GM19025 (cell line): ENCODE data around the gene ATP5F1A.
"Not testable (repeated sequence)": the region's sequence is repeated elsewhere in the genome, so short reads cannot be mapped to it uniquely, and the experiment has no call there.

Source experiments
- ATAC-seq: cut with Tn5 transposase; IDR thresholded peaks from one replicate; pipeline ENCODE4 v1.9.1; 2021; ENCODE audit warnings: mild to moderate bottlenecking, low read depth, moderate library complexity; ENCODE audit not compliant: unreplicated experiment

Gene ATP5F1A

DNA sequence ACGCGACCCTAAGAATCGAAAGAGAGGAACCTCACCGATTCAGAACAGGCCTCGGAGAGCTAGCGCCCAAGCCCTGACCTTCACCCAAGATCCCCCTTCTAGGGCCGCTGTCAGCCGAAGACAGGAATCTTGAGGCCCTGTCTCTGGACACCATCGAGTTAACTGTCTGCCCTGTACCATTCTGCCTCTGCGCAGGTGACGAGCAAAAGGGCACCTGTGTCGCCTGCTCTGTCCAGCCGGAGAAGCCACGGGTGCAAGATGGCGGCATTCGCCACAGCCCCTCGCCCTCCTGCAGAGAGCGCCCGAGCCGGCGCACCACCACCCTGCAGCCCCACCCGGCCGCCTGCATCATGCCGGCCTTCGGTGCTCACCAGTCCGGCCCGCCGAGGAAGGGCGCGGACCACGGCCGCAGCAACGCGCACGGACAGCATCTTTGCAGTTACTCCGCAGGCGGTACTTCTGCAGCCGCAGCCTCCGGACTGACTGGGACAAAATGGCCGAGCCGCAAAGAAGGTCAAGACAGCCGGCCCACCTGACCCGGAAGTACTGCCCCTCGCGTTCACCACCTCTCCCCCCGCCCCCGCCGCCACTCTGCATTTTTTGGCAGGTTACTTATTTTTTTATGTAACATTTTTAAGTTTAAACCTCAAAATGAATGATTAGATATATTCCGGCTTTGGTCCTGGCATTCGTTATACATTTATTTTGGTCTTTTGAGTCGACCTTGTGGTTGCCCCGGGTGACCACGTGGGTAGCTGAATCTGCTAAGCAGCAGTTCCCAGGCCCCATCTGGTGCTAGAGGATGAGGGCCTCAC is at the start of gene ATP5F1A:
Gene ATP5F1A (minus strand): TSS at position 496 of the 815 bp plus-strand sequence. CDS start 65 bp downstream, at position 431.
- ATAC-seq, result peak; percentile 79

DNA sequence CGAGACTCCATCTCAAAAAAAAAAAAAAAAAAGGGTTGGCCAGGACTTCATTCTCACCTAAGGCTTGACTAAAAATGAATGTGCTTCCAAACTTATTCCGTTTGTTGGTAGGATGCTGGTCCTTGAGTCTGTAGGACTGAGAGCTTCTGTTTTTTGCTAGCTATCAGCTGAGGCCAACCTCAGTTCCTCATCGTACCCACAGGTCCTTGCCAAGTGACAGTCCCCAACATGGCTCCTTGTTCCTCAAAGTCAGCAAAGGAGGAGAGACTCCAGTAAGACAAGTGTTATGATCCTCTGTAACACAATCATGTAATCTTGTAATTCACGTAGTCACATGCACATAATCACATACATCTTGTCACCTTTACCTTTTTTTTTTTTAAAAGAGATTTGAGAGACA is 43.1 kb upstream of the ATP5F1A start:
- no peak for ATAC-seq

DNA sequence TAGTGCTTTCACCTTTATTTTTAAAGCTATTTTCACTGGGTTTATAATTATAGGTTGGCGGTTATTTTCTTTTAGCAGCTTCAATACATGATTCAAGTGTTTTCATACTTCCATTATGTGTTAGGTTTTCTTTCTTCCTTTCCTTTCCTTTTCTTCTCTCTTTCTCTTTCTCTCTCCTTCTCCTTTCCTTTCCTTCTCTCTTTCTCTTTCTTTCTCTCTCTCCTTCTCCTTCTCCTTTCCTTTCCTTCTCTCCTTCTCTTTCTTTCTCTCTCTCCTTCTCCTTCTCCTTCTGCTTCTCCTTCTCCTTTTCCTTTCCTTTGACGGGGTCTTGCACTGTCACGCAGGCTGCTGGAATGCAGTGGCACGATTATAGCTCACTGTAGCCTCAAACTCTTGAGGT is 42.1 kb upstream of the ATP5F1A start:
- no peak for ATAC-seq

DNA sequence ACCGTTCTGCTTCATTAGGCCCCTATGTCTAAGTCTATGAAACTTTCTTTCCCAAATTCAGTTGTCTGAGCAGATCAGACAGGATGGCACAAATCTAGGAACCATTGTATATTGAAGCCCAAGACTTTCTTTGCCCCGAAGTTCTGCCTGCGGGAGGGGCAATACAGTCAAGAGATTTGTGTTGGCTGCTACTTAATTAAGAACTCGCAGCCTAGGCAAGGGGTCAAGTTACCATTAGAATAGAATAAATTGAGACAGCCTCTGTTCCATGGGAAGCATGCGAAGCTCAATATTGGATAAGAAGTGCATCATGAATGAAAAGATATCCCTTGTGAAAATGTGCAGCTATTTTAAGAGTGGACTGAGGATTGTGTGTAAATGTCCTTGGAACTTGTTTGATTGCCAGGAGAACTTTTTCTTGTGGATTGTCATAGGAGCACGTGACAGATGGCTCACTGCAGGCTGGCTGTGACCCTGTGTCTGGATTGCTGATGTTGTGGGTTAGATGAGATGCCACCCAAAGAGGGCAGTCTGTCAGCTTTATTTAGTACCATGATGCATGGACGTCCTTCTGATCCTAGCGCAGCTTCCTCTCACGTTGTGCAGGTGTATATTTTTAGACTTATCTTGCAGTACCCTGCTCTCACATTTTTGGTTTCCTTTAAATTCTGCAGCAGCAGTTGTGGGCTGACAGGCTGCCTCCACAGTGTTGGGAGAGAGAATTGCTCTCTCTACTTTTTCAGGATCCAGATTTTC is 37.0 kb upstream of the ATP5F1A start:
- no peak for ATAC-seq

DNA sequence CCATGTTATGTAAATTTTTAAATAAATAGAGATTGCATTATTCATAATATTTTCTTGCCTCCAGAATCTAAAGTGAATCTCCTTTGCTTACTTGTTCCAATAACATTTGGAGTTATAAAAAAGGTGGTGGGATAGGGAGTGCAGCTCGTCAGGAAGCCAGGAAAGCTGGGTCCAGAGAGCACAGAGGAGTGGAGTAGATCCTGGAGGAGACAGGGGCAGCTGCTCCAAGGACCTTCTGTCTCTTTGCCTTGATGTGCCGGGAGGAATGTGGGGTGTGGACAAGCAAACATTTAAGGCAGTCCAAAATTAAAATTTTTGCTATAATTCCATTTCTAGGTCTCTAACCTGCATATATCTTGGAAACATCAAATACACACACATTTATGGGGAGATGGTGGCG is 35.4 kb upstream of the ATP5F1A start:
- no peak for ATAC-seq

DNA sequence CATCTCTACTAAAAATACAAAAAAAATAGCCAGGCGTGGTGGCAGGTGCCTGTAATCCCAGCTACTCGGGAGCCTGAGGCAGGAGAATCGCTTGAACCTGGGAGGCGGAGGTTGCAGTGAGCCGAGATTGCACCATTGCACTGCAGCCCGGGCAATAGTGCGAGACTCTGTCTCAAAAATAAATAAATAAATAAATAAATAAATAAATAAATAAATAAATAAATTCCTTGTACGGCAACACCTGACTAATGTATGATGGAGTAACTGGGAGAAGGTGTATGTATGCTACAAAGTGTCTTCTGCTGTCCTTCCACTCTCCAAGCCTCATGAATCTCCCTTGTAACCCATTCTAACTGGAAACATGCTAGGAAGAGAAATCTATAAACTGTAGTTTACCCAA is 32.5 kb upstream of the ATP5F1A start:
- not testable (repeated sequence) for ATAC-seq

- ATAC-seq, result no peak
These were observed 32.0 kb upstream of the ATP5F1A start for GRCh38 chr18:46130061-46130460.

DNA sequence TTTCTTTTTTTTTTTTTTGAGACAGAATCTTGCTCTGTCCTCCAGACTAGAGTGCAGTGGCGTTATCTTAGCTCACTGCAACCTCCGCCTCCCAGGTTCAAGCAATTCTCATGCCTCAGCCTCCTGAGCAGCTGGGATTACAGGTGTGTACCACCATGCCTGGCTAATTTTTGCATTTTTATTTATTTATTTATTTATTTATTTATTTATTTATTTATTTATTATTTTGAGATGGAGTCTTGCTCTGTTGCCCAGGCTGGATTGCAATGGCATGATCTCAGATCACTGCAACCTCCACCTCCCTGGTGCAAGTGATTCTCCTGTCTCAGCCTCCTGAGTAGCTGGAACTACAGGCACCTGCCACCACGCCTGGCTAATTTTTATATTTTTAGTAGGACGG is 28.5 kb upstream of the ATP5F1A start:
- not testable (repeated sequence) for ATAC-seq

DNA sequence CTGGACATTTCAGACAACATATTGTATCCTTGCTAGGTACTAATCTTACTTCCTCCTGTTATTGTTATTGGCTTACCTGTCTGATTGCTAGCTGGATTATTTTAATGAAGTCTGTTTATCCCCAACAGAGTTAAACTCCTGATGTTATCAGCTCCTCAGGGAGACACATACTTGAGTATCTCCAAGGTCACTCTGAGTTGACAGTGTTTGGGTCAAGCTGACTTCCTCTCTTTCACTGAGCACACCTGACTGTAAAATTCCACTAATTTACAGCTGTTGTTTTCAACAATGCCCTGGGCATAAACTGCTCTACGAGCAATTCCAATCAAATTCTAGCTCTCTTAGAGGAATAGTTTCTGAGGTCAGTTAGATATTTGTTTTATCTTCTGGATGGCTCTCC is 15.7 kb upstream of the ATP5F1A start:
- ATAC-seq, result no peak

DNA sequence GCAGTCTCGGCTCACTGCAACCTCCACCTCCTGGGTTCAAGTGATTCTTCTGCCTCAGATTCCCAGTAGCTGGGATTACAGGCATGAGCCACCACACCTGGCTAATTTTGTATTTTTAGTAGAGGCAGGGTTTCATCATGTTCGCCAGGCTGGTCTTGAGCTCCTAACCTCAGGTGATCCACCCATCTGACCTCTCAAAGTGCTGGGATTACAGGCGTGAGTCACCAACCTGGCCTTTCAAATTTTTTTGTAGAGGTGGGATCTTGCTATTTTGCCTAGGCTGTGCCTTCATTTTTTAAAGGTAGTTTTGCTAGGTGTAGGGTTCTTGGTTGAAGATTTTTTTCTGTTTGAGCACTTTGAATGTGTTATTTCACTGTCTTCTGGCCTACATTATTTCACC is 12.3 kb upstream of the ATP5F1A start:
- no peak for ATAC-seq

GRCh38 chr18:46109386-46109785 is 11.3 kb upstream of the ATP5F1A start:
- no peak for ATAC-seq

- ATAC-seq, result peak; percentile 96
These were observed 6.2 kb upstream of the ATP5F1A start, which contains the start of gene HAUS1 for GRCh38 chr18:46104128-46104911. Gene HAUS1, plus strand, starts transcription at chr18:46104385. Its CDS starts 27 bp downstream, at chr18:46104412.

DNA sequence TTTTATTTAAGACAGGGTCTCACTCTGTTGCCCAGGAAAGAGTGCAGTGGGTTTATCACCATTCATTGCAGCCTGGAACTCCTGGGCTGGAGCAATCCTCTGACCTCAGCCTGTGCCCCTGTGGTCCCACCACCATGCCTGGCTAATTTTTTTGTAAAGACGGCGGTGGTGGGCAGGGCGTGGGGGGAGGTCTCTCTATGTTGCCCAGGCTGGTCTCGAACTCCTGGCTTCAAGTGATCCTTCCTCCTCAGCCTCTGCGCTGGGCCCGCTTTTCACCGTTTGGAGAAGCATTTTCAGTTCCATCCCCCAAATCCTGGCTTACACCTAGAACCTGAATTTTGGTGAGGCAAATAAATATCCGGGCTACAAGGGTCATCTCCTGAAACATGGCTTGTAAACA is 1.4 kb upstream of the ATP5F1A start:
- ATAC-seq, result no peak

DNA sequence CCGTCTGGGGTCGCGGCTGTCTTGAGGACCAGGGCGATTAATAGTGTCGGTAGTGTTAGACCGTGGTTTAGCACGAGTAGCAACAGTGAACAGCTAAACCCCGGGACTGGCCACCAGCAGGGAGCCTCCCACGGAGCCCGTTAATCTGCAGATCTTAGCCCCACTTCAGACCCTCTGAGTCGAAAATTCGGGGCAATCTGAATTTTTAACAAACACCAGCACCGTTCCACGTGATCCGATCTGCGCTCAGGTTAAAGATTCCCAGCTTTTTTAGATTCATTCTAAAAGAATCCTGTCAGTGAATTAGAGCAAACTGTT is 479 bp upstream of the ATP5F1A start:
- ATAC-seq, result no peak

DNA sequence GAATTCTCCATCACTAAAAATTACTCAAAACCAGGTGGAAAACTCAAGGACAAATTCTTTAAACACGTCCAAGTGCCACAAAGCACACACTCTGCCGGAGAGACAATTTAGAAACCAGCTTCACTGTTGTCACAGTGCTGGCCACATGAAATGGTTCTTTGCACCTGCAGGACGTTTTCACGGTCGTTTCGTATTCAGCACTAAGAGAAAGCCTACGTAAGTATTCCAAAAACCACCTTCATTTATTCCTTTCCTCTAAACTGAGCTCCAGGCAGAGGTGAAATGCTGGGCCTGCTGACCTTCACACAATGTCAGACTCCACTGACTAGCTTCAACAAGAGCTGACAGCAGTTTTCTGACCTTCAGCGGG is 680 bp downstream of the ATP5F1A start:
- ATAC-seq, result peak; percentile 3

DNA sequence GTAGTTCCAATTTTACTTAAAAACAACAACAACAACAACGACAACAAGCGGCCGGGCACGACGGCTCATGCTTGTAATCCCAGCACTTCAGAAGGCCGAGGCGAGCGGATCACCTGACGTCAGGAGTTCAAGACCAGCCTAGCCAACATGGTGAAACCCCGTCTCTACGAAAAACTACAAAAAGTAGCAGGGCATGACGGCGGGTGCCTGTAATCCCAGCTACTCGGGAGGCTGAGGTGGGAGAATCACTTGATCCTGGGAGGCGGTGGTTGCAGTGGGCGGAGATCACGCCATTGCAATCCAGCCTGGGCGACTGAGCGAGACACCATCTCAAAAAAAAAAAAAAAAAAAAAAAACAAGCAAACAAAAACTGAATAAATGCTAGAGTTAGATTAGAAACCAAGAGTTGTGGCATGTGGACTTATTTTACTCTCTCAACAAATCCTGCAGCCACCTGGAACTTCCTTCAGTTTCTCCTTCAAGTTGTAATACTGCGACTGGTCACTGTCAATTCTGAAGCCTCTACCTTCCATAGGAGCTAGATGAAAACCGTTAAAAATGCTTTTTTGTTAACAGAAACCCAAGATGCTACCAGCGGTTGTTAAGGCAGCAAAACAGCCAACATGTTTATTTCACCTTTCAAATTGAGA is 1.3 kb downstream of the ATP5F1A start:
- no peak for ATAC-seq

- no peak for ATAC-seq
These were observed 2.6 kb downstream of the ATP5F1A start for GRCh38 chr18:46095532-46095931.

- ATAC-seq, result not testable (repeated sequence)
These were observed 9.6 kb downstream of the ATP5F1A start for GRCh38 chr18:46088501-46088900.

DNA sequence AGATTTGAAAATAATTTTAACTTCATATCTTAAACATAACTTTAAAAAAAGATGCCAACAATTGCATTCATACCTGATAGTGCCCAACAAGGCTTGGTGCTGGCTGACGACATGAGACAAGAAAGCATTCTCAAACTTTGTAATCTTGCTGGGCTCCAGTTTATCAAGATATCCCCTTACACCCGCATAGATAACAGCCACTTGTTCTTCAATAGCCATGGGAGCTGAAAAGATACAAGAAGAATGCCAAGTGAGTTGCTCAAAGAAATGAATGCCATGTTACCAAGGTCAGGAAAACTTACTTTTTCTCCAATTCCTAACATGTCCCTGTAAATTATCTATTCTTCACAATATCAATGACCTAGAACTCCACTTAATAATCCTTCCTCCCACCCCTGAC is 13.7 kb downstream of the ATP5F1A start:
- no peak for ATAC-seq

DNA sequence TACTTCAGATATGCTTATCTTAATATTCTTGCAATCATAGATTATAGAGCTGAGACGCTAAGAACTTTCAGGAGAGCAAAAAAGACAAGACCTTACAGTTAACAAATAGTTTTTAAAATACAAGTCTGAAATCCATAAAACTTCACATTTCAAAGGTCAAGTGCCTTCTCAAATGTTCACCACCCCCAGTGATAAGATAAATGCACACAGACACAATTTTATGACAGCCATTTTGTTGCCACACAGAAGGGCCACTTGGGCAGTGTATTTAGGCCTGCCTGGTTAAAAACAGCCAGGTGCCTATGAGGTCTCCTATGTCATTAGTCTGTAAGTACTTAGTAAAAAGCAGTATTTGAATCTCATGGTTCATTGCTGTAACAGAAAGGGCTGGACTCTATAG is 17.9 kb downstream of the ATP5F1A start:
- no peak for ATAC-seq

DNA sequence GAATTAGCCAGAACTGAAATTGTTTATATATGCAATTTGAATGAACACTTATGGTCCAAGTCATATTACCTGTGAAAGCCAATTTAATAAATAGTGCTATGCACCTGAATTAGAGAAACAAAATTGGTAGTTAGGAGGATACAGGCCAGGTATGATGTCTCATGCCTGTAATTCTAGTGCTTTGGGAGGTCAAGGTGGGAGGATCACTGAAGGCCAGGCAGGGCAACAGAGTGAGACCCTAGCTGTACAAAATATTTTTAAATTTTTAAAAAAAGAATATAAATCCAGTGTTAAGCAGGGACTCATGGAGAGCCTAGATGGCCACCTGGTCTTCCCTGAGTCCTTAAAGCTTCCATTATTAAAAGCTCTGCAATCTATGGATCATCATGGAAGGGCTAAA is 18.8 kb downstream of the ATP5F1A start:
- ATAC-seq, result no peak
